ENCODE measurements around the gene PTPRO. TPM values are rescaled to one million over a fixed set of nuclear protein-coding genes. Genes with fewer than 3 reads are reported as not detected.
A peak's percentile ranks its signal among the peaks of the same experiment; 100 is the strongest.

The PTPRO gene
- total RNA-seq, 1 experiment from 2014 or later = not detected

DNA sequence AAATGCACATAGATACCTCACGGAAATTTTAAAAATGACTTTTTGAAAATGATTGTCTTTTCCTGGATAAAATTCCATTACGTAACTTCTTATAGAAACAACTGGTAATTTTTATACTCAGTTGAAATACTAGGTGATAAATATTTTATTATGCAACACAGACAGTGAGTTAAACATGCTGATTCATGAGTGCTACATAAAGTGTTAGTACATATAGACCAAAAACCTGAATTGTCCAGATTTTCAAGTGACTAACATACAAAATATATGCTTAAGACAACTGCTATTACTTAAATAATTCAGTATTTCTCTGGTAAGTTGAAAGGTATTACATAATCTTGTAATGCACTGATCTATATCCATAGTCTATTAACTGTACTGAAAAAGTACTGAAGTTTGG is 11.9 kb downstream of the PTPRO start:
- Histone ChIP-seq H3K4me1 (ENCODE audit: insufficient read depth, low read length) (peaks cover 15% of the 10 kb centered on the region), H3K79me2 (ENCODE audit: low read length) (no peaks in the 10 kb centered on the region), H3K36me3 (ENCODE audit: low read depth, low read length) (no peaks in the 10 kb centered on the region), H3K9me3 (ENCODE audit: low read length) (no peaks in the 10 kb centered on the region), H3K9ac (ENCODE audit: low read length) (no peak overlapping the region), H3K4me3 (ENCODE audit: low read length) (no peak overlapping the region), H3K4me2 (ENCODE audit: low read length) (no peak overlapping the region), H2AFZ (ENCODE audit: low read length) (no peak overlapping the region), H4K20me1 (ENCODE audit: low read length) (no peaks in the 10 kb centered on the region), H3K27ac (ENCODE audit: low read length) (no peak overlapping the region), H3F3A (ENCODE audit: low read length, unreplicated experiment) (peaks cover 3% of the 10 kb centered on the region), H3K27me3 (ENCODE audit: low read length) (peaks cover 14% of the 10 kb centered on the region; the same call in 1 of the 2 replicates), H3K9me2 (replicated peaks; ENCODE audit: low read length) (no peaks in the 10 kb centered on the region)
- no peak for DNase-seq
- TF ChIP-seq EZH2 (IDR thresholded peaks at IDR 0.05; ENCODE audit: low read length, unreplicated experiment) = no peak
- CTCF ChIA-PET = no interaction called here
- intact Hi-C loops (cut with micrococcal nuclease) = no loop called here
- no TSS peak for BruUV-seq (replicated peaks)
- ATAC-seq = no peak
- POLR2A ChIA-PET (ENCODE audit: unreplicated experiment) = no interaction called here

DNA sequence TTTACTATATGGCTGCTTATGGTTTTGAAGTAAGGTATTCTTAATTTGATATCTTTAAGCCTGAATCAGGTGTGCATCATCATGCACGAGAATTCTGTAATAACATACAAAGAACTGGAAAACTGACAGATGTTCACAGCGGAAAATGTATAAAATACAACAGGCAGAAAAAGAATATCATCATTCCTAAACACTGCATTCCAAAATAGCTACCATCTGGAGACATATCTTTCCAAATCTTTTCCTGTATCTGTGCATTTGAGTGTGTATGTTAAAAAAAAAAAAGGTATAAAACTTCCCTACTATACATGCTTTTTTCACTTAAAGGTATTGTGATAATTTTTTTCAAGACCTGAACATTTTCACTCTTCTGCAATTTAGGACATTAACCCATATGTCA is 13.7 kb downstream of the PTPRO start:
- ATAC-seq (no peak), DNase-seq (no peak)
- ChIA-PET CTCF (no interaction called here), POLR2A (ENCODE audit: unreplicated experiment) (no interaction called here)
- no peak overlapping the region for H3K27ac ChIP-seq (ENCODE audit: low read length)
- H3K4me1 ChIP-seq (ENCODE audit: insufficient read depth, low read length) = peaks cover 15% of the 10 kb centered on the region
- no peak overlapping the region for H3K4me3 ChIP-seq (ENCODE audit: low read length)
- no peak overlapping the region for H3K9ac ChIP-seq (ENCODE audit: low read length)
- TF ChIP-seq, protein P1, sequence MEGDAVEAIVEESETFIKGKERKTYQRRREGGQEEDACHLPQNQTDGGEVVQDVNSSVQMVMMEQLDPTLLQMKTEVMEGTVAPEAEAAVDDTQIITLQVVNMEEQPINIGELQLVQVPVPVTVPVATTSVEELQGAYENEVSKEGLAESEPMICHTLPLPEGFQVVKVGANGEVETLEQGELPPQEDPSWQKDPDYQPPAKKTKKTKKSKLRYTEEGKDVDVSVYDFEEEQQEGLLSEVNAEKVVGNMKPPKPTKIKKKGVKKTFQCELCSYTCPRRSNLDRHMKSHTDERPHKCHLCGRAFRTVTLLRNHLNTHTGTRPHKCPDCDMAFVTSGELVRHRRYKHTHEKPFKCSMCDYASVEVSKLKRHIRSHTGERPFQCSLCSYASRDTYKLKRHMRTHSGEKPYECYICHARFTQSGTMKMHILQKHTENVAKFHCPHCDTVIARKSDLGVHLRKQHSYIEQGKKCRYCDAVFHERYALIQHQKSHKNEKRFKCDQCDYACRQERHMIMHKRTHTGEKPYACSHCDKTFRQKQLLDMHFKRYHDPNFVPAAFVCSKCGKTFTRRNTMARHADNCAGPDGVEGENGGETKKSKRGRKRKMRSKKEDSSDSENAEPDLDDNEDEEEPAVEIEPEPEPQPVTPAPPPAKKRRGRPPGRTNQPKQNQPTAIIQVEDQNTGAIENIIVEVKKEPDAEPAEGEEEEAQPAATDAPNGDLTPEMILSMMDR (conservative IDR thresholded peaks at IDR 0.05; ENCODE audit: low read depth, low read length) = no peak
- no peak for TF ChIP-seq EZH2phosphoT487 (IDR thresholded peaks at IDR 0.05; ENCODE audit: borderline replicate concordance, low read length)
- TF ChIP-seq EZH2 (IDR thresholded peaks at IDR 0.05; ENCODE audit: low read length, unreplicated experiment) = no peak
- H2AFZ ChIP-seq (ENCODE audit: low read length) = no peak overlapping the region
- H3K9me3 ChIP-seq (ENCODE audit: low read length) = no peaks in the 10 kb centered on the region
- H3K79me2 ChIP-seq (ENCODE audit: low read length) = no peaks in the 10 kb centered on the region
- H4K20me1 ChIP-seq (ENCODE audit: low read length) = no peaks in the 10 kb centered on the region
- H3K27me3 ChIP-seq (ENCODE audit: low read length) = 0 out of 2 replicates have a peak, but pooled peaks cover 5% of the 10 kb centered on the region
- no peaks in the 10 kb centered on the region for H3K36me3 ChIP-seq (ENCODE audit: low read depth, low read length)
- H3K9me2 ChIP-seq (replicated peaks; ENCODE audit: low read length) = no peaks in the 10 kb centered on the region
- no TSS peak for BruUV-seq (replicated peaks)
- peaks cover 3% of the 10 kb centered on the region for H3F3A ChIP-seq (ENCODE audit: low read length, unreplicated experiment)
- no peak overlapping the region for H3K4me2 ChIP-seq (ENCODE audit: low read length)
- intact Hi-C loops (cut with micrococcal nuclease) = no loop called here

DNA sequence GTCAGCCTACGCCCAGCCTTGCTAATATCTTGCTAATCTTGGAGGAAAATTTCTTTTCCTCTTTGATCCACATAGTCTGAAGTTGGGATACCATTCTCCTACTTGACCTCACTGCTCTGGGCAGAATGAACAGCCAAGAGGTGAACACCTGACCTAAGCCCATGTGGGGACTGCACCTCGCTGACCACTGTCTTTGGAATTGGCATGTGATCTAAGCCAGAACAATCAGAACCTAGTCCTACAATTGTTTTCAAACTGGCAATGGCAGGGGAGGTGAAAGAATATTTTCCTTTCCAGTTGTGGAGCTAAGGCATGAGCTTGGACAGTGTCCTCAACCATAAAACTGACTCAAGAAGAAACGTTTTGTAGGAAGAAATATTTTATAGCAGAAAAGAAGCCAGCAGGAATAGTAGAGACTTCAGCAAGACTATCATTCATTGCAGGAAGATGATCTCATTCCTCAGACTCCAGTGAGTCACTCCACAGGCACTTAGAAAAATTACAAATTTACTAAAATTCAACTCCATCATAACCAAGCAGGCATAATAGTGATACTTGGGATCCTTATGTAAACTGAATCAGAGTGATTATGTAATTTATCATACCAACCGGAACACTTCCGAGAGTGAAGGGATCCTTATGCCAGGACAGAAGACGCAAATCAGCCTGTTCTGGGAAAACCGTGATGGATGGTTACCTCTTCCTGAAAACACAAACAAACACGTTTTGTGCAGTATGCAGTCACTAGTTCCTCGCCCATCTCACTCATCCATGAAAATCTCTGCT is 14.7 kb downstream of the PTPRO start:
- Histone ChIP-seq H2AFZ (ENCODE audit: low read length) (0 out of 2 replicates have a peak overlapping the region, but pooled peaks have one; percentile 12), H3K36me3 (ENCODE audit: low read depth, low read length) (no peaks in the 10 kb centered on the region), H3F3A (ENCODE audit: low read length, unreplicated experiment) (peaks cover 3% of the 10 kb centered on the region), H3K4me2 (ENCODE audit: low read length) (peak overlapping the region; percentile 42), H3K27ac (ENCODE audit: low read length) (no peak overlapping the region), H3K27me3 (ENCODE audit: low read length) (0 out of 2 replicates have a peak, but pooled peaks cover 5% of the 10 kb centered on the region), H3K4me3 (ENCODE audit: low read length) (no peak overlapping the region), H4K20me1 (ENCODE audit: low read length) (no peaks in the 10 kb centered on the region), H3K4me1 (ENCODE audit: insufficient read depth, low read length) (peaks cover 15% of the 10 kb centered on the region), H3K9ac (ENCODE audit: low read length) (no peak overlapping the region), H3K9me2 (replicated peaks; ENCODE audit: low read length) (no peaks in the 10 kb centered on the region), H3K79me2 (ENCODE audit: low read length) (no peaks in the 10 kb centered on the region), H3K9me3 (ENCODE audit: low read length) (no peaks in the 10 kb centered on the region)
- intact Hi-C loops (cut with micrococcal nuclease) = no loop called here
- TF ChIP-seq, protein P1 (conservative IDR thresholded peaks at IDR 0.05; ENCODE audit: low read depth, low read length) = no peak
- no peak for TF ChIP-seq EZH2phosphoT487 (IDR thresholded peaks at IDR 0.05; ENCODE audit: borderline replicate concordance, low read length)
- ChIA-PET POLR2A (ENCODE audit: unreplicated experiment) (no interaction called here), CTCF (no interaction called here)
- ATAC-seq (peak; percentile 67; the same call in 1 of the 2 replicates), DNase-seq (peak; percentile 52)
- no TSS peak for BruUV-seq (replicated peaks)
